Esophagus muscularis mucosa (tissue), 3 donors: ENCODE data around the gene DAG1.

Source experiments
- EP300 ChIP-seq: sonication (generic); formaldehyde crosslinking; IDR thresholded peaks from one replicate; pipeline ENCODE4 v1.6.1; 2017; ENCODE audit warnings: antibody characterized with exemption
- POLR2A ChIP-seq: fragments of 450-650 bp; IDR thresholded peaks from one replicate; pipeline ENCODE4 v1.6.1; 2017; ENCODE audit warnings: antibody characterized with exemption, moderate library complexity, mild to moderate bottlenecking, low read depth
- POLR2AphosphoS5 ChIP-seq, 2 donors: sonication (generic); formaldehyde crosslinking; IDR thresholded peaks; one replicate each; pipeline ENCODE4 v1.6.1; 2017; ENCODE audit warnings: antibody characterized with exemption in 2 of 2

DNA sequence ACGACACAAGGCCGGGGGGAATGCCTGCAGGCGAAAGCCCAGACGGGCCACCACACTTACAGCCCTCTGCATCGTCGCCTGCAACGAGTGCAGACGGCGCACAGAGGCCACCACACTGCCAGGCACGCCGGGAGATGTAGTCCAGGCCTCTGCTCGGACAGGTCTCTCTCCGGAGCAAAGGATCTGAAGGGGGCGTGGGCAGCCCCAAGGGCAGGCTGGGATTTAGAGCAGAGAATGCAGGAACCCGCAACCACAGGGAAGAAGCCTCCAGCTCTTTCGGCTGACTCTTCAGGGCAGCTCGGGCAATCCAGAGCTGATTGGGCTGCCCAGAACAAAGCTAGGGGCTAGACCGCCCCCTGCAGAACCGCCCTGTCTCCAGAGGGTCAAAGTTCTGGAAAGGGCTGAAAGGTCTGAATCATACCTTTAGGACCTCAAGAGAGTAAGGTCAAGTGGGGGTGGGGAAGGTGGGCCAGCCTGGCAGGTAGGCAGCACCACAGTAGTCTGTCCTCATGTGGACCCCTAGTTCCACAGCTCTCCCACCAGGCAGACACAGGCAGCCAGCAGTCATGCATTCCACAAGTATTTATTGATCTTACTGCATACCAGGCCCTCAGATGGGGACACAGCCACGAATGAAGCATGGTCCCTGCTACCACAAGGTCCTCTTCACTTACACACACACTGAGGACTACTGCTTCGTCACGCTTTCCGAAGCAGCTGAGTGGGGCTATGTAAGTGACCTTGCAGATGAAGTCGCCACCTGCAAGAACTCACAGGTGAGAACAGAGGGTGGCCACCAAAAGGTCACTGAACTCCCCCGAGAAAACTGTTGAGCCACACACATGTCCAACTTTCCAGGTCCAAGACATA is 47.5 kb upstream of the DAG1 start, which contains the start of gene AMT:
- TF ChIP-seq POLR2A (no peak), EP300 (no peak), POLR2AphosphoS5 (IDR thresholded peaks at IDR 0.05) (no peak)
